GOT3 (cell line): Measurements from ENCODE around the gene MTCL1.

Experiments used
- DNase-seq: peaks from one replicate; lab custom pipeline; 2025; ENCODE audit warnings: mixed read lengths; lab: John Stamatoyannopoulos, UW

Gene MTCL1

DNA sequence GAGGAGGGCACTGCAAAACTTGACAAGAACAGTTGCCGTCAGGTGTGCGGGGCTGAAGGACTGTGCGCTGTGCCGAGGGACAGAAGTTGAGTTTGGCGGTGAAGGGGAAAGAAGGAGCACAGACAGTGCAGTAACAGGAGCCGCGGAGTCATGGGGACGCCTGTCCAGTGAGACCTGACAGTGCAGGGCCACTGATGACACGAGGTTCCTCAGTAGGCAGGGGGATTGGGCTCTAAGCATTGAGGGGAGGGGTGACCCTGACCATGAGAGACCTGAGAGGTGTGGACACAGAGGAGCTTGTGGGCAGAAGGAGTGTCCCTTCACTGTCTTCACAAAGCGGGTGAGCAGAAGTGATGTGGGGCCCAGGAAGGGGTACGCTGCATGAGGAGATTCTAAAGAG is 104.8 kb downstream of the MTCL1 start:
- DNase-seq: no peak

DNA sequence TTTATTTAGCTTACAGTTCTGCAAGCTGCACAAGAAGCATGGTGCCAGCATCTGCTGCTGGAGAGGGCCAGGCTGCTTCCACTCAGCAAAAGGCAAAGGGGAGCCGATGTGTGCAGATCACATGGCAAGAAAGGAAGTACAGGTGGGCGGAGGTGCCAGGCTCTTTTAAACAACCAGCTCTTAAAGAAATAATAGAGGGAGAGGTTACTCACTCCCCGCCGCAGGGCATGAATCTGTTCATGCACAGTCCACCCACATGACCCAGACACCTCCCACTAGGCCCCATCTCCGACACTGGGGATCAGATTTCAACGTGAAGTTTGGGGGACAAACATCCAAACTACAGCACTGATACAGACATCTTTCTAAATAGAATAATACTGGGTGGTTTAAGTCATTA is 105.8 kb downstream of the MTCL1 start:
- no peak for DNase-seq

DNA sequence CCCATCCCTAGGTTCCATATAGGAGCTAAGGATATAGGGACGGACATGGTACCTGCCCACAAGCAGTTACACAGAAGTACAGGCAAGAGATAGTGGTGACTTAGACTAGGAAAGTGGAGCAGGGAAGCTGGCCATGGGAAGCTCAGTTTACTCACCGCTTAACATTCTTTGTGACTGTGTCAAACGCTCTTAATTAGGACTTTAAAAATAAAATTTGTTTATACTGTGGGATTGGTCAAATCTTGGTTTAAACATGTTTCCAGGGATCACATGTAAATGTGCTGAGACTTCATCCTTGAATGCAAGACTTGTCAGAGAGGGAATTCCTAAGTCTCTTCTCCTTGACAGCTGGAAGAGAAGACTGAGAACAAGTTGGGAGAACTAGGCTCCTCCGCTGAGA is 107.3 kb downstream of the MTCL1 start:
- DNase-seq: no peak

DNA sequence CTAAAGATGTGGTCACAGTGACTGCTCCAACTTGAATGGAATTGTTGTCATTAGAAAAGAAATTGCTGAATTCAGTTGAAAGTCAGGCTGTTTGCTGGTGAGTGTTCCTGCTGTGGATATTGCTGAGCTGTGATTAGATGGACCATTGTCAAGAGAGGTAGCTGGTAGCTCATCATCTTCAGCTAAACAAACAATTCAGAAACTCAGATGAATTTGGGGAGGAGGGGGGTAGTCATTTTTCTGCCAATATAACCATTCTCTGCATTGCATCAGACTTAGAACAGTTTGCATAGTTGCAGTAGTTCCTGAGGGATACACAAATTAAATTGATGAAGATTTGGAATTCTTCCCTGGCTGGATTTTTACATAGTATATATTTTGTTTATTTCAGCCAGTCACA is 108.3 kb downstream of the MTCL1 start:
- no peak for DNase-seq

DNA sequence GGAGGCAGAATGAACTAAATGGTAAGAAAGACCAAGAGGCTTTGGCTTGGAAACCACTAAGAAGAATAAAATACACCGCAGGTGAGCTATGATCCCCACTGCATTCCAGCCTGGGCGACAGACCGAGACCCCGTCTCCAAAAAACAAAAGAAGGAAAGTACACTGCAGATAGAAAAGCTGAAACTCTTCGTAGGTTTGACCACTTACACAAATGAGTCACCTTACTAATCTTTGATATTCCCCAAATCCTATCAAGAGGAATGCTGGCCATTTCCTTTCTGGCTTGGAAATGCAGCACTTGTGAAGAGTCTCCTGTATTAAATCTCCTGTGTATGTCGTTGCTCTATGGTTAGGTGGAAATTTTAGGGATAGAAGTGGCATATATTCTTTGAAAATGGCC is 108.8 kb downstream of the MTCL1 start:
- no peak for DNase-seq

DNA sequence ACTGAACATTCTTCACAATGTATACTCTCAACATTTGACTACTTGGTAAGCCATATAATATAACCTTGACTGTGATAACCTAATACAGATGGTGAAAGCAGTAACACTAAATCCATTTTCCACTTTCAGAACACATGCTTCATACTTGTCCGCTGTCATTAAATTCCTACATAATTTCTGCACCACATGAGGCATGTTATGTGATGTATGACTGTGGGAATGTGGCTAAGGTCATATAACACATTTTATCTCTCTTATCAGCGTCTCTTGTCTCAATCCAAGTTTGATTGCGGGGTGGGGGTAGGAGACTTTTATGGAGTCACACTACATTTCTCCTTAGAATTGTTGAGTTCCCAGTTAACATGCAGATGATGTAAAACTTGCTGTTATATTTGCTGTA is 110.9 kb downstream of the MTCL1 start:
- DNase-seq: no peak

DNA sequence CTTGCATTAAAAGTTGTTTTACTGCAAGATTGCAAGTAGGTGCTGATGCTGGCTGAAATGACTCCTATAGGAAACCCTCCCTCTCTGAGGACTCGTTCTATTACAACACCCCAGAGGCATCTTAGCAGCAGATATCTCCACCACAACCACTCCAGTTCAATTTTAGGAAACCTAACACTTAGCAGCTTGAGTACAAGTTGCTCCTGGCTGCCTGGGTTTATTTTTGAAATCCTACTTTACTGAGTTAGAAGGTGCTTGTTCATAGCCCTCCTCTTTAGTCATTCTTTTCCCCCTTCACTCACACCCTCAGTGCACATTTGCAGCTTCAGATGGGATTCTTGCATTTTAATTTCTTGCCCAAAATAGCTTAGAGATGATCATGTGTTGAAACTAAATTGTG is 111.5 kb downstream of the MTCL1 start:
- DNase-seq: no peak

DNA sequence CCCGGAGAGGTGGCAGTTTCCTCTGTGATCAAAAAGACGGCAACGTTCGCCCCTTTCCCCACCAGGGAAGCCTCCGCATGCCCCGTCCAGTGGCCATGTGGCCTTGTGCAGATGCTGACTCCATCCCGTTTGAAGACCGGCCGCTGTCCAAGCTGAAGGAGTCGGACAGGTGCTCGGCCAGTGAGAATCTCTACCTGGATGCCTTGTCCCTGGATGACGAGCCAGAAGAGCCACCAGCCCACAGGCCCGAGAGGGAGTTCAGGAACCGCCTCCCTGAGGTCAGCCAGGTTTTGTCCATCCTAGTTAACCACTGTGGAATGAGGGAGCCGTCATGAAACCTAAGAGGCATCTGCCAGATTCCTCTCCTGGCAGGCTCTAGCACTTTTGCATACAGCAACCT is 113.6 kb downstream of the MTCL1 start:
- no peak for DNase-seq

DNA sequence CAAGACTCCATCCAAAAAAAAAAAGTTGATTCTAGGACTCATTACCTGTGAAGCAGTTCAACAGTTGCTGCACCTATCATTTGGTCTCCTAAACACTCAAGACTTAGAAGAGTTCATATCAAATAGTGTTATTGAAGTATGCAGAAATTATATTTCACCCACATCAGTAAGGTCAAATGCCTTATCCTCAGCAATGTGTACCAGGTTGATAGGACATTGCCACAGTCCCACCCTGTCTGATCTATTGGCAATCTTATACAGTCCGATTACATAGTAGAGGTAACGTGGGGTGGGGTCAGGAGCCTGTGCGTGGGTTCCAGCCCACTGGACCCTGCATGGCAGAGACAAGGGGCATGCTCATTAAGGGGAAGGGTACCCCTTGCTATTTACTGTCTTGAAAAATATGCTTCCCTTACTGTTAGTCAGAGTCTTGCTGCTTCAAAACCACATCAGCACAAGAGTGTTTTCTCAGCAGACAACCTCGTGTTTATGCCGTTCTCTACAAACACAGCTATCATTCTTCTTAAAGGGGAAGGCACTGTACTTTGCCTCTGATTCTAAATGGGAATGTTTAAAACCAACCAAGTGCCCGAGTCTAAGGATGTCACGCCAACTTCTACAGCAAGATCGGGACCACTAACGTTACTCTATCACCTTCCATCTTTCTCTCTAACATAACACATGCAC is 115.2 kb downstream of the MTCL1 start:
- no peak for DNase-seq

DNA sequence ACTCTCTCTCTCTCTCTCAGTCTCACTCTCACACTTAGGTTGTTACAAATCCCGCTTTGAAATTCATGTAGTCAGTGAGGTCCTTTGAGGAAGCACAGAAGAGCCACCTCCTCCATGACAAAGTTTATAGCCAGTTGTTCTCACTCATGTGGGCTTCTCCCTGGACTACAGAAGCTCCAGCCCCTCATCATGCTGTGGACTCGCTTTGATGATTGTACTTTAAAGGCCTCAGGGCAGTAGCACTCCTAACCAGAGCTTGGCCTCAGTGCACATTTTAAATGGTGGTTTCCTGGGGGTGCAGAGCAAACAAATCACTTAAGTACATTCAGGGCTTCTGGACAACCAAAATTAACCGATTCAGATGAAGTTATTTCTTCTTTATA is 115.7 kb downstream of the MTCL1 start:
- DNase-seq: no peak

DNA sequence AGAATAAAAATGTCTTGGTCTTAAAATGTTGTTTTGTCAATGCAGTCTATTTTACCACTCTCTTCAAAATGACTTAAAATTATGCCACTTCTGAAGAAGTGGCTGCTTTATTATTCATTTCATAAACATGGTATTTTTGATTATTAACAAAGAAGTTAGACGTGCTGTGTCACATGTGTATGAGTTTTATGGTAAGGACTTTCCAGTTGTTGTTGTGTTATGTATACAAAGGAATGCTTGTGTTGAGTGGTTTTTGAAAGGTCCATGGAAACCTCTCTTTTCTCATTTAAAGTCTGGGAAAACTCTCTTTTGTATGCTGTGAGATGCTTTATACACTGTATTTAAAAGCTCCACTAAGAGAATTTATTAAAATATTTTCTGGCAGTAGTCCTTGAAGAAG is 116.2 kb downstream of the MTCL1 start:
- DNase-seq: no peak

DNA sequence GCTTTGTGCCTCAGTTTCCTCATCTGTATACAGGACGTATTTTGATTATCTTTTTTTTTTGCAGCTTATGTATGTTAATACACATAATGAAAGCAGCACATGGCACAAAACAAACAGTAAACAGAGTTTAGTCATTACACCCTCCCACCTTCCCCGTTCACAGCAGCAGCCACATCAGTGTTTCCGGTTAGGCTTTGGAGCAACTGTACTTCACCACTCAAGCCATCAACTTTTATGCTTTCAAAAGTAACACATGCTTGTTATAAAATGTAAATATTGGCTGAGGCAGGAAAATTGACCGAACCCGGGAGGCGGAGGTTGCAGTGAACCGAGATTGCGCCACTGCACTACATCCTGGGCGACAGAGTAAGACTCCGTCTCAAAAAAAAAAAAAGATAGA is 117.3 kb downstream of the MTCL1 start:
- no peak for DNase-seq

DNA sequence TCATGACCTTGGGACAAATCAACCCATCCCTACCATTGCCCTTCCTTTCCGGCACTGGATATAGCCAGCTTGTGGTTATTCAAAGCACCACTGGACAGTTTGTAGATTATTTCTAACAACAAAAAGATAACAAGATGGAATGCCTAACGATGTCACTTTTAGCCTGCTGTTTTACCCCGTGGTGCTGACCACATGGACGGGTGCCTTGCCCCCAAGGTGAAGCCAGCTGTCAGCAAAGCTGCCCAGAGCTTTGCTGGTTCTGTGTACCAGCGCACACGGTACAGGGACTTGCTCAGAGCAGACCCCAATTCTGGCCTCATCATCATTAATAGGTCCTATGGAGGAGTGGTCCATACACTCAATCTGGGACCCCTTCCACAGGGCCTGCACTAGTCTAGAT is 118.2 kb downstream of the MTCL1 start:
- no peak for DNase-seq

DNA sequence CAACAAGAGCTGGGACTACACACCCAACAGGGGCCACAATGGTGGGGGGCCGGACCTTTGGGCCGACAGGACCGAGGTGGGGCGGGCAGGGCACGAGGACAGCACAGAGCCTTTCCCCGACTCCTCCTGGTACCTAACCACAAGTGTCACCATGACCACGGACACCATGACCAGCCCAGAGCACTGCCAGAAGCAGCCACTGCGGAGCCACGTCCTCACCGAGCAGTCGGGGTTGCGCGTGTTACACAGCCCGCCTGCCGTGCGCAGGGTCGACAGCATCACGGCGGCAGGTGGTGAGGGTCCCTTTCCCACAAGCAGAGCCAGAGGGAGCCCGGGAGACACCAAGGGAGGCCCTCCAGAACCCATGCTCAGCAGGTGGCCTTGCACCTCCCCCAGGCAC is 119.5 kb downstream of the MTCL1 start:
- no peak for DNase-seq

DNA sequence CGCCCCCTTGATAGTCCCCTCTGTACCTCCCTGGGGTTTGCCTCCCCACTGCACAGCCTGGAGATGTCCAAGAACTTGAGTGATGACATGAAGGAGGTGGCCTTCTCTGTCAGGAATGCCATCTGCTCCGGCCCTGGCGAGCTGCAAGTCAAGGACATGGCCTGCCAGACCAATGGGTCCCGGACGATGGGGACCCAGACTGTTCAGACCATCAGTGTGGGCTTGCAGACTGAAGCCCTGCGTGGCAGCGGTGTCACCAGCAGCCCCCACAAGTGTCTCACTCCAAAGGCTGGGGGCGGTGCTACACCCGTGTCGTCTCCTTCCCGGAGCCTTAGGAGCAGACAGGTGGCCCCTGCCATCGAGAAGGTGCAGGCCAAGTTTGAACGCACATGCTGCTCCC is 119.9 kb downstream of the MTCL1 start:
- no peak for DNase-seq

DNA sequence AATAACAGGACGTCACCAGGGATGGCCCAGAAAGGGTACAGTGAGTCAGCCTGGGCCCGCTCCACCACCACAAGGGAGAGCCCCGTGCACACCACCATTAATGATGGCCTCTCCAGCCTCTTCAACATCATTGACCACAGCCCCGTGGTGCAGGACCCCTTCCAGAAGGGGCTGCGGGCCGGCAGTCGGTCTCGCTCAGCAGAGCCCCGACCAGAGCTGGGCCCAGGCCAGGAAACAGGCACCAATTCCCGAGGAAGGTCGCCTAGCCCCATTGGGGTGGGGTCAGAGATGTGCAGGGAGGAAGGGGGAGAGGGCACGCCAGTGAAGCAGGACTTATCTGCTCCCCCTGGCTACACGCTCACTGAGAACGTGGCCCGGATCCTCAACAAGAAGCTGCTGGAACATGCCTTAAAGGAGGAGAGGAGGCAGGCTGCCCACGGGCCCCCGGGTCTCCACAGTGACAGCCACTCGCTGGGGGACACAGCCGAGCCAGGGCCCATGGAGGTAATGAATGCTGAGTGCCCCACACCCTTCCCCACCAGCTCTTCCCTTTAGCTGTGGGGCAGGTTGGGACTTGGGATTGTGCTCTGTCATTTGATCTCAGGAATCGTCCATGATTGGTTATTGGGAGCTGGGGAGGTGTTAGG is 120.5 kb downstream of the MTCL1 start:
- DNase-seq: no peak

DNA sequence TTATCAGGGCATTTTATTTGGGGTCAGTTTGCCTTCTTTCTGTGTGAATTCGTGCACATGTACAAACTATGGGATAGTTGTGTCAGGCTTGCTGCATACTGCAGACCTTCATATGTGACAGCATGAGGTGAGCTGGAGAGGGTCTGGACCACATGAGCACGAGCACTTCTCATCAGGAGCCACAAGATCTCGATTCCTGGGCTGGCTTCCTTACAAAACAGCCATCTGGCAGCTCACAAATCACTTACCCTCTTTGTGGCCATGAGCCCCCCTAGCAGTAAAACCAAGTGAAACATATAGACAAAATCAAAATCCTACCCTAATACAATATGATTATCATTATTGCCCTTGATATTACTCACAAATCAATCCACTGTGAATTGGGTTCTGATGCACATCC is 121.2 kb downstream of the MTCL1 start:
- no peak for DNase-seq

DNA sequence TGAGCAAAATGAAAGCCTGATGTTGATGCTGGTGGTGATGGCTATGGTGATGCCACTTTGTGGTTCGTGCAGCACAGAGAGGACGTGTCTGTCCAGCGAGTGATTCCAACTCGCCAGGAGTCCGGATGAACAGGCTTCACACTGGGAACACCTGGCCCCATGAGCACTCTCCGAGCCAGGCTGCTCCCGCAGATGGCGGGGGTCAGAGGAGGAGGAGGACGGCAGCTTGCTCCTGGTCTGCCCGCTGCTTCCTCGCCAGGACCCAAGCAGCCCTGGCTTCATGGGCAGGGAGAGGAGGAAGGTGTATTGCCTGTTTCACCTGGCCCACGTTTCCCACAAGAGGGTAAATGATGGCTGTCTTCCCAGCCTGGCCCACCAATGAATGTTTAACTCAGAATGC is 121.6 kb downstream of the MTCL1 start:
- DNase-seq: no peak

DNA sequence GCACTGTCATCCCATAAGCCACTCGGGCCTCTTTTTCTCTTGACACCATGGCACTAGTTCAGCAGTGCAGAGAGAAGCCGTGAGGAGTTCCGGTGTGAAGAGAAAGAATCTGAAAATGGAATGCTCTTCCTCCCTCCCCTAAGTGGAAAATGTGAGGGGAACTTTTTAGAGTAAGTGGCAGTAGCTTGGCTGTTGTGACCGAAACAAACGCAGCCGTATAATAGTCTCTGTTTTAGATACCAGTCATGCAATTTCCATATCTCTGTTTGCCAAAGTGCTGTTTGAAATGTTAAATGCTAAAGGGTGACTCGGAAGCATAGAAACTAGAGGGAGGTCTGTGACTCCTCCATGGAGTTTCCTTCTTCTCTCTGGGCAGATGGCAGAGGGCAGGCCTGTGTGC is 122.9 kb downstream of the MTCL1 start:
- DNase-seq: no peak

DNA sequence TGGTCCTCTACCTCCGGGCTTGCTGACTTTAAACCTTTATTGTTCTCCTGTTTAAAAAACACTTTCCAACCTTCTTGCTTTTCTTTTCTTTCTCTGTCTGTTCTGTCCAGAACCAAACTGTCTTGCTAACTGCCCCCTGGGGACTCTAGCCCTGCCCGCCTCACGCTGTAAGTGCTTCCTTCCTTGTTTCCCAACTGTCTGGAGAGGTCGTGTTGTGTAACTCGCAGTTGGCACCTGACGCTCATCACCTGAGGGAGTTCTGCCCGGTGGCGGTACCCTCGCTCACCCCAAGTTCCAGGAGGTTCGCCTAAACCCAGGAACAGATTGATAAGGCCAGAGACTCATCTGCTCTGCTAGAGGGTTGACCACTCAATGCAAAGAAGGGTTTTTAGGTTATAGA is 123.4 kb downstream of the MTCL1 start:
- no peak for DNase-seq

DNA sequence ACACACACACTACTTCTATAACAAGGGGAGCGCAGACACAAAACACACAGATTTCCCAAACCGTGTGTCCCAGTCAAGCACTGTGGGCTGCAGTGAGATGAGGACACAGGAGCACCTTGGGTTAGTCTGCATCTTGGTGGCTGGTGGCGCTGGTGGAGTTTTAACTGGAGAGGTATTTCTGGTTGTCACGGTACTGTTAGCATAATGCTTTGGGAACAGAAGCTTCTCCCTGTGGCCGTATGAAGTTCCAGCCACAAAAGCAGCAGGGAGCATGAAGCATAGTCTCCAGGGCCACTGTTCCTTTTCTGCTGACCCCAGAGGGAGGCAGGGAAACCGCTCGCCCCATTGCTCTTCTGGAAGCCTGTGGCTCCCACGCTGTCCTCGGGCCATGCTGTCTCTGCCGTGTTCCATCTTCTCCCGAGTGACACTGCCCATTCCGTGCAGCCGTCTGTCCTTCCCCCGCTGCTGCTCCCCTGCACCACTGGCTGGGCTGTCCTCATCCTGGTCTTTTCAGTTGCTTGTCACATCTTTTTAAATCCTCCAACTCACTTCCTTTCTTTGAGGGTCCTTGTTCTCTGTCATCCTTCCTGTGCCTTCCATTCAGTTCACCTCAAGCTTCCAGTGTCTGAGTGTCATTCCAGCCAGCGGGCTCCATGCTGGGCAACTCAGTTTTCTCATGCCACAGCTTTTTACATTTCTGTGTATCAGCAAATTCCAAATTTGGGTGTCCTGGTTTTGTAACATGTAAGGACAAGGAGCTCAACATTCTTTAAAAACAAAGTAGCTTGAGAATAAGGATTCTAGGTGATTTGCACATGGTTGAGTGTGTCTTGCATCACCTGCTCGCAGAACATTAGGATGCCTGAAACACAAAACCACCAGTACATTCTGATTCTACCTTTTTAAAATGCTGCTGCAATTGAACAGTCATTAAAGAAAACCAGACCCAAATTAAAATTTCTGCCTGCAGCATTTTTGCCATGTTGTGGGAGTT is 125.0 kb downstream of the MTCL1 start:
- no peak for DNase-seq

DNA sequence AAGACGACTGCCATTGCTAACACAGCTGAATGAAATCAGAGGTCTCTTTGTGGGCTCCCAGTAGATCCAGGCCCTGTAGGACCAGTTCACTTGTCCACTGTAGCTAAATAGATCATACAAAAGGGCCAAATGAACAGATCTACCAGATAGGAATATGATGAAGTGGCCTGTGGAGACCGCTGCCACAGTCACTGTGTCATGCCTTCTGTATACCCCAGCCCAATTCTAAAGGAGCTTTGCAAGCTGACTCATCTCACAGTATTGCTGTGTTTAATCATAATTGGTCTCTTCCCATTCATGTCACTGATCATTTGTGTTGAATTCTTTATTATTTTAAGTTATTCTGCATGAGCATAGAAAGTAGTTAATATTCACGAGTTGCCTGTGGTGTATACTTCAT is 125.8 kb downstream of the MTCL1 start:
- DNase-seq: no peak

DNA sequence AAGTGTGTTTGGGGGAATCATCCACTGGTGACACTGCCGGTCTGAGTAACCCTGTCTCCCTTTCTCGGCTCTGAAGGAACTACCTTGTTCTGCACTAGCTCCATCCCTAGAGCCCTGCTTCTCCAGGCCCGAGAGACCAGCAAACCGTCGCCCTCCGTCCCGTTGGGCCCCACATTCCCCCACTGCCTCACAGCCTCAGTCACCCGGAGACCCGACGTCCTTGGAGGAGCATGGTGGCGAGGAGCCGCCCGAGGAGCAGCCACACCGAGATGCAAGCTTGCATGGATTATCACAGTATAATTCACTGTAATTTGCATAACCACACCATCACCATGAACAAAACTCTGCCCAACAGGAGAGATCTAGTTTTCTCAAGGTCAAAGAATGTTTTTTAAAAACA is 126.2 kb downstream of the MTCL1 start:
- DNase-seq: no peak
